Body of pancreas (tissue), 4 donors: ENCODE data around the gene OXCT1. TPM values are rescaled to one million over a fixed set of nuclear protein-coding genes. Genes with fewer than 3 reads are reported as not detected.

Experiments
- ATAC-seq: fragments of 150-250 bp; one replicate; pipeline ENCODE4 v1.9.1; 2016
- DNase-seq, 4 donors: peaks; one replicate each; pipeline ENCODE4 v3.0.0-alpha.2; 2019
- H3K27ac ChIP-seq, 4 donors: fragments of 200-600 bp; sonication (generic); 1 replicate in 3 of 4; 2 replicates in 1 of 4; pipeline versions ENCODE4 v1.5.1 to v1.6.1; 2016 to 2019; ENCODE audit warnings: mild to moderate bottlenecking in 1 of 4, mixed read lengths in 1 of 4, moderate library complexity in 1 of 4
- H3K27me3 ChIP-seq, 2 donors: fragments of 200-600 bp; sonication (generic); one replicate each; pipeline ENCODE4 v1.6.0; 2016; ENCODE audit warnings: mild to moderate bottlenecking in 1 of 2
- H3K36me3 ChIP-seq, 2 donors: fragments of 200-600 bp; sonication (generic); replicated peaks in 1 of 2; 2 replicates each; pipeline ENCODE4 v1.5.1; 2016; ENCODE audit warnings: low read depth in 2 of 2; ENCODE audit not compliant: insufficient read depth in 1 of 2
- H3K4me1 ChIP-seq: fragments of 200-600 bp; sonication (generic); one replicate; pipeline ENCODE4 v1.6.0; 2016
- H3K4me3 ChIP-seq, 2 donors: fragments of 200-600 bp; sonication (generic); 1 replicate in 1 of 2; 2 replicates in 1 of 2; pipeline ENCODE4 v1.5.1; 2016 to 2019
- H3K9me3 ChIP-seq, 3 donors: fragments of 200-600 bp; sonication (generic); 1 replicate in 2 of 3; 2 replicates in 1 of 3; pipeline ENCODE4 v1.5.1; 2016
- CTCF ChIP-seq, 7 experiments: fragments of 450-650 bp in 4 of 7; fragments of 200-600 bp in 3 of 7; sonication (generic) in 3 of 7; IDR thresholded peaks; one replicate each; pipeline ENCODE4 v1.5.1; 2016 to 2019; ENCODE audit warnings: antibody characterized with exemption in 7 of 7
- POLR2A ChIP-seq, 3 donors: fragments of 450-650 bp; IDR thresholded peaks; one replicate each; pipeline ENCODE4 v1.6.1; 2016; ENCODE audit warnings: antibody characterized with exemption in 3 of 3, mild to moderate bottlenecking in 2 of 3
- WGBS, 2 donors: methylation state at CpG; one replicate each; pipeline ENCODE4 v1.1.5; 2017; 5-methylcytosine and 5-hydroxymethylcytosine counted together
- intact Hi-C: fragments of 100-400 bp; cut with DNase I; formaldehyde crosslinking; loops from one replicate; pipeline ENCODE4 v1.15.1; 2023
- total RNA-seq, 2 donors: library from RNA; depleted of rRNA; stranded (reverse); fragments of >200 nt; gene quantifications; one replicate each; pipeline ENCODE4 v1.1.0, GENCODE V29; 2016

OXCT1 gene
- total RNA-seq, 2 donors from 2014 or later: 3.9 to 7.9 TPM

- Histone ChIP-seq H3K27ac (no peak overlapping the region), H3K9me3 (no peaks in the 10 kb centered on the region), H3K4me1 (no peaks in the 10 kb centered on the region), H3K27me3 (no peaks in the 10 kb centered on the region), H3K36me3 (no peaks in the 10 kb centered on the region), H3K4me3 (no peak overlapping the region)
- intact Hi-C loops: no loop called here
- TF ChIP-seq CTCF (IDR thresholded peaks at IDR 0.05): no peak
- TF ChIP-seq POLR2A (IDR thresholded peaks at IDR 0.05): no peak
- DNase-seq (no peak), ATAC-seq (no peak)
These were observed 99.4 kb downstream of the OXCT1 start for GRCh38 chr5:41770799-41771198.

GRCh38 chr5:41768692-41769091, 101.5 kb downstream of the OXCT1 start:
- TF ChIP-seq CTCF (IDR thresholded peaks at IDR 0.05): no peak
- 98% methylated on average over 5 of the region's 5 CpGs for WGBS, 2 donors
- Histone ChIP-seq H3K27me3 (no peaks in the 10 kb centered on the region), H3K9me3 (no peaks in the 10 kb centered on the region), H3K4me3 (no peak overlapping the region), H3K36me3 (no peaks in the 10 kb centered on the region), H3K27ac (no peak overlapping the region), H3K4me1 (no peaks in the 10 kb centered on the region)
- ATAC-seq (no peak), DNase-seq (no peak)
- intact Hi-C loops: no loop called here

- intact Hi-C loops: no loop called here
- no peak overlapping the region for H3K27ac ChIP-seq
- no peak for DNase-seq
These were observed 105.6 kb downstream of the OXCT1 start for GRCh38 chr5:41764650-41765049.

GRCh38 chr5:41763574-41763973, 106.7 kb downstream of the OXCT1 start:
- Histone ChIP-seq H3K27me3 (no peaks in the 10 kb centered on the region), H3K27ac (no peak overlapping the region), H3K9me3 (no peaks in the 10 kb centered on the region), H3K36me3 (no peaks in the 10 kb centered on the region), H3K4me1 (no peaks in the 10 kb centered on the region), H3K4me3 (no peak overlapping the region)
- intact Hi-C loops: no loop called here
- 95 to 96% methylated on average over 2 of the region's 2 CpGs for WGBS, 2 donors
- no peak for ATAC-seq
- DNase-seq: no peak
- no peak for TF ChIP-seq CTCF (IDR thresholded peaks at IDR 0.05)
- no peak for TF ChIP-seq POLR2A (IDR thresholded peaks at IDR 0.05)

More at GRCh38 chr5:41764650-41765049, 105.6 kb downstream of the OXCT1 start:
- TF ChIP-seq CTCF (IDR thresholded peaks at IDR 0.05) (no peak), POLR2A (IDR thresholded peaks at IDR 0.05) (no peak)
- no peak for ATAC-seq
- no peaks in the 10 kb centered on the region for H3K9me3 ChIP-seq
- H3K4me1 ChIP-seq: no peaks in the 10 kb centered on the region
- H3K27me3 ChIP-seq: no peaks in the 10 kb centered on the region
- H3K36me3 ChIP-seq: no peaks in the 10 kb centered on the region
- no peak overlapping the region for H3K4me3 ChIP-seq

- Histone ChIP-seq H3K36me3 (no peaks in the 10 kb centered on the region), H3K9me3 (no peaks in the 10 kb centered on the region), H3K4me1 (no peaks in the 10 kb centered on the region), H3K27me3 (no peaks in the 10 kb centered on the region), H3K27ac (no peak overlapping the region), H3K4me3 (no peak overlapping the region)
- ATAC-seq (no peak), DNase-seq (no peak)
- WGBS, 2 donors: 62 to 69% methylated on average over 3 of the region's 3 CpGs
- TF ChIP-seq POLR2A (IDR thresholded peaks at IDR 0.05) (no peak), CTCF (IDR thresholded peaks at IDR 0.05) (no peak)
- intact Hi-C loops: no loop called here
These were observed 107.1 kb downstream of the OXCT1 start for GRCh38 chr5:41763081-41763480.
